IMR-90 (cell line): ENCODE data around the gene DRC7. TPM values are rescaled to one million over a fixed set of nuclear protein-coding genes. Genes with fewer than 3 reads are reported as not detected.

Experiments
- ATAC-seq: fragments of 200-7000 bp; cut with Tn5 transposase; 2 replicates; pipeline ENCODE4 v1.9.1; 2020; ENCODE audit warnings: low read depth, mild to moderate bottlenecking, moderate library complexity
- BruUV-seq: library from RNA; stranded (reverse); fragments of 400-500 nt; replicated peaks from 2 replicates; lab custom pipeline; 2021; lab: Mats Ljungman, UMichigan
- CTCF ChIA-PET: fragments of 300-600 bp; formaldehyde crosslinking; extraction: SDS; loops from one replicate; lab custom pipeline; 2021; ENCODE audit warnings: antibody characterized with exemption; lab: Yijun Ruan, JAX
- POLR2A ChIA-PET: fragments of 300-600 bp; sonication (Branson Sonifier 250); formaldehyde crosslinking; loops from one replicate; lab custom pipeline; 2022; ENCODE audit warnings: antibody characterized with exemption; ENCODE audit not compliant: unreplicated experiment; lab: Charles Lee
- DNase-seq: peaks from one replicate; pipeline ENCODE4 v3.0.0; 2013
- H2AFZ ChIP-seq: replicated peaks from 2 replicates; pipeline ENCODE3; 2013; ENCODE audit warnings: low read length, mild to moderate bottlenecking; ENCODE audit not compliant: poor library complexity
- H2AK5ac ChIP-seq: 2 replicates; pipeline ENCODE4 v1.6.1; 2013; ENCODE audit warnings: low read depth, low read length, inconsistent platforms
- H2AK9ac ChIP-seq: replicated peaks from 2 replicates; pipeline ENCODE3; 2013; ENCODE audit warnings: mild to moderate bottlenecking, low read depth, low read length, moderate library complexity; ENCODE audit not compliant: poor library complexity
- H2BK120ac ChIP-seq: 2 replicates; pipeline ENCODE4 v1.6.1; 2013; ENCODE audit warnings: low read depth, low read length, inconsistent platforms
- H2BK15ac ChIP-seq: 3 replicates; pipeline ENCODE4 v1.6.1; 2013; ENCODE audit warnings: low read depth, low read length, inconsistent platforms
- H2BK20ac ChIP-seq: 2 replicates; pipeline ENCODE4 v1.6.1; 2013; ENCODE audit warnings: low read depth, mild to moderate bottlenecking, inconsistent platforms, low read length, moderate library complexity
- H2BK5ac ChIP-seq: 2 replicates; pipeline ENCODE4 v1.6.1; 2013; ENCODE audit warnings: mild to moderate bottlenecking, low read depth, low read length, inconsistent platforms; ENCODE audit not compliant: poor library complexity, severe bottlenecking
- H3K14ac ChIP-seq: replicated peaks from 2 replicates; pipeline ENCODE4 v1.6.1; 2013; ENCODE audit warnings: low read depth, low read length, inconsistent platforms
- H3K18ac ChIP-seq: 2 replicates; pipeline ENCODE4 v1.6.1; 2013; ENCODE audit warnings: low read depth, low read length, control low read depth
- H3K23ac ChIP-seq: 2 replicates; pipeline ENCODE4 v1.6.1; 2013; ENCODE audit warnings: low read depth, low read length, inconsistent platforms
- H3K27ac ChIP-seq: 2 replicates; pipeline ENCODE4 v1.5.1; 2013; ENCODE audit warnings: mild to moderate bottlenecking, control low read depth, low read length; ENCODE audit not compliant: insufficient read depth
- H3K27me3 ChIP-seq: 2 replicates; pipeline ENCODE4 v1.6.1; 2013; ENCODE audit warnings: low read length; ENCODE audit not compliant: control insufficient read depth, insufficient read depth
- H3K36me3 ChIP-seq: 2 replicates; pipeline ENCODE4 v1.6.1; 2013; ENCODE audit warnings: low read length, mixed read lengths; ENCODE audit not compliant: control insufficient read depth, insufficient read depth
- H3K4ac ChIP-seq: 2 replicates; pipeline ENCODE4 v1.6.1; 2013; ENCODE audit warnings: low read depth, low read length, inconsistent platforms
- H3K4me1 ChIP-seq: 2 replicates; pipeline ENCODE4 v1.6.1; 2013; ENCODE audit warnings: low read length, mixed read lengths; ENCODE audit not compliant: control insufficient read depth, insufficient read depth
- H3K4me2 ChIP-seq: 2 replicates; pipeline ENCODE4 v1.6.1; 2013; ENCODE audit warnings: low read depth, mild to moderate bottlenecking, control low read depth, low read length, moderate library complexity
- H3K4me3 ChIP-seq: 2 replicates; pipeline ENCODE4 v1.5.1; 2013; ENCODE audit warnings: low read depth, mild to moderate bottlenecking, control low read depth, low read length, moderate library complexity; ENCODE audit not compliant: insufficient read depth
- H3K56ac ChIP-seq: 2 replicates; pipeline ENCODE4 v1.6.1; 2013; ENCODE audit warnings: low read length, inconsistent platforms; ENCODE audit not compliant: insufficient read depth; ENCODE audit errors: extremely low read depth
- H3K79me1 ChIP-seq, 2 experiments: 2 replicates each; pipeline ENCODE4 v1.6.1; 2013; ENCODE audit warnings: low read length in 2 of 2, inconsistent platforms in 1 of 2, low read depth in 1 of 2
- H3K9ac ChIP-seq: 2 replicates; pipeline ENCODE4 v1.6.1; 2013; ENCODE audit warnings: low read depth, low read length, control low read depth
- H3K9me1 ChIP-seq: 2 replicates; pipeline ENCODE4 v1.6.1; 2013; ENCODE audit warnings: low read length, inconsistent platforms; ENCODE audit not compliant: insufficient read depth
- H3K9me3 ChIP-seq: 2 replicates; pipeline ENCODE4 v1.6.1; 2013; ENCODE audit warnings: low read length; ENCODE audit not compliant: control insufficient read depth, insufficient read depth
- H4K20me1 ChIP-seq: 2 replicates; pipeline ENCODE4 v1.6.1; 2013; ENCODE audit warnings: low read length, inconsistent platforms; ENCODE audit not compliant: insufficient read depth
- H4K5ac ChIP-seq: 2 replicates; pipeline ENCODE4 v1.6.1; 2013; ENCODE audit warnings: mild to moderate bottlenecking, low read depth, low read length, control low read depth
- H4K8ac ChIP-seq, 2 experiments: 2 replicates each; pipeline ENCODE4 v1.6.1; 2013; ENCODE audit warnings: low read depth in 2 of 2, low read length in 2 of 2, control low read depth in 1 of 2, inconsistent platforms in 1 of 2
- H4K91ac ChIP-seq: 2 replicates; pipeline ENCODE4 v1.6.1; 2013; ENCODE audit warnings: low read depth, low read length, inconsistent platforms; ENCODE audit not compliant: insufficient read depth
- BHLHE40 ChIP-seq: fragments of 150-350 bp; IDR thresholded peaks from 2 replicates; pipeline ENCODE4 v1.6.1; 2016; ENCODE audit warnings: mild to moderate bottlenecking, low read depth, low read length
- CHD1 ChIP-seq: IDR thresholded peaks from 2 replicates; pipeline ENCODE4 v1.6.1; 2012; ENCODE audit warnings: low read depth, low read length, improper control_type of control experiment
- ELK1 ChIP-seq: fragments of 150-350 bp; IDR thresholded peaks from 2 replicates; pipeline ENCODE4 v1.6.1; 2016; ENCODE audit warnings: low read depth, mild to moderate bottlenecking, low read length, moderate library complexity, borderline replicate concordance
- MXI1 ChIP-seq: IDR thresholded peaks from 2 replicates; pipeline ENCODE4 v1.6.1; 2012; ENCODE audit warnings: low read depth, mild to moderate bottlenecking, low read length, moderate library complexity, borderline replicate concordance
- NFE2L2 ChIP-seq: fragments of 150-350 bp; IDR thresholded peaks from 2 replicates; pipeline ENCODE4 v1.6.1; 2016; ENCODE audit warnings: low read depth, mild to moderate bottlenecking, low read length
- POLR2A ChIP-seq: IDR thresholded peaks from 2 replicates; pipeline ENCODE4 v1.6.1; 2012; ENCODE audit warnings: mild to moderate bottlenecking, low read depth, low read length
- RAD21 ChIP-seq: IDR thresholded peaks from 2 replicates; pipeline ENCODE4 v1.6.1; 2012; ENCODE audit warnings: low read length, improper control_type of control experiment
- RCOR1 ChIP-seq: IDR thresholded peaks from 2 replicates; pipeline ENCODE4 v1.6.1; 2012; ENCODE audit warnings: mild to moderate bottlenecking, low read length, improper control_type of control experiment; ENCODE audit not compliant: insufficient replicate concordance
- WGBS, 2 experiments: methylation state at CpG; one replicate each; pipeline versions ENCODE4 v1.1.5 to v1.1.7; 2013; ENCODE audit warnings: missing lambda C conversion rate in 2 of 2; ENCODE audit not compliant: insufficient read length in 1 of 2; ENCODE audit errors: extremely low coverage in 2 of 2; 5-methylcytosine and 5-hydroxymethylcytosine counted together
- dilution Hi-C: fragments of 300-500 bp; cut with HindIII; formaldehyde crosslinking; loops from one replicate; pipeline ENCODE4 v1.14.3; 2018; ENCODE audit warnings: low sequenced_read_pairs; ENCODE audit not compliant: unreplicated experiment
- in situ Hi-C: fragments of 300-500 bp; cut with MboI; formaldehyde crosslinking; loops from 3 replicates; pipeline ENCODE4 v1.14.3; 2019; ENCODE audit warnings: low sequenced_read_pairs, inconsistent platforms, mixed read lengths
- intact Hi-C: fragments of 100-400 bp; cut with micrococcal nuclease; formaldehyde crosslinking; loops from 2 replicates; pipeline ENCODE4 v1.10.0; 2022
- polyA plus RNA-seq, 3 experiments: library from polyadenylated mRNA; depleted of rRNA; stranded (reverse); fragments of >200 nt; gene quantifications; 2 replicates each; pipeline ENCODE4 v1.2.3, GENCODE V29; 2012; ENCODE audit warnings: low replicate concordance in 1 of 3
- total RNA-seq: library from RNA; depleted of rRNA; stranded (reverse); fragments of >200 nt; gene quantifications from 2 replicates; pipeline ENCODE4 v1.2.3, GENCODE V29; 2012

The DRC7 gene
- total and polyA plus RNA-seq, 2 of the 4 experiments (the other 2 are of a cell fraction), result not detected

DNA sequence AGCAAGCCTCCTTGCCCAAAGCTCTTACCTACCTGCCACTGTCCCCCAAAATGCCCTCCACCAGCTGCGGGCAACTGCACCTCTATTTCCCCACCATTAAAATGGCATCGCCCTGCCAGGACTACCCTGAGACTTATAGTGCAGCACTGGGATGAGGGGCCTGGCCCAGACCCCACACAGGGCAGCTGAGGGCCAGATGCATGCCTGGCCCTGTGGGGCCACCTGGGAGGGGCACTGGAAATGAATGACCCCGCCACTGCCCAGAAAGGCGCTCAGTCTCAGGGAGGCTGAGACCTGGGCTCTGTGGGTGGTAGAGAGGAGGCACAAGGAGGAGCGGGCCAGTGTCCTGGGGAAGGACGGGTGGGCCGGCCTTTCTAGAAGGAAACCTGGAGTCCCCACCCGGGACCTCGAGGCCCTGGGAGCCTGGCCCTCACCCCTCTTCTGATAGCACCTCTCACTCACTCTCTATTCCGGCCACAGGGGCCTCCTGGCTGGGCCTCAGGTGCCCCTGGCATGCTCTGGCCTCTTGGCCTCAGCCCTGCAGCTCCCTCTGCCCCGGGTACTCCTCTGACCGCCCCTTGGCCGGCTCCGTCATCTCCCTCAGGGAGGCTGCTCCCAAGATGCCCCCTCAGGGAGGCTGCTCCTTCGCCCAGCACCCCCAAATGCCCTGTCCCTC is 67.9 kb downstream of the DRC7 start:
- H4K5ac ChIP-seq, result no peak overlapping the region

More for the DNA sequence above, 67.9 kb downstream of the DRC7 start:
- Histone ChIP-seq H2BK20ac (no peak overlapping the region), H3K23ac (no peak overlapping the region), H4K8ac (no peak overlapping the region), H4K20me1 (peaks cover 3% of the 10 kb centered on the region; the same call in 1 of the 2 replicates), H2BK120ac (no peak overlapping the region; the same call in 1 of the 2 replicates), H3K9me3 (no peaks in the 10 kb centered on the region), H3K56ac (no peak overlapping the region), H3K27me3 (no peaks in the 10 kb centered on the region), H3K79me1 (peaks cover 5 to 25% of the 10 kb centered on the region in 2 experiments; a peak in 3 of 4 replicates), H2BK15ac (no peak overlapping the region), H2AK5ac (peak overlapping the region; percentile 24; the same call in 1 of the 2 replicates), H3K4me2 (no peak overlapping the region), H2AK9ac (no peak overlapping the region), H2AFZ (peak overlapping the region; percentile 32), H3K4me1 (peaks cover 7% of the 10 kb centered on the region), H3K27ac (no peak overlapping the region), H3K4ac (no peak overlapping the region), H3K4me3 (no peak overlapping the region), H4K91ac (no peak overlapping the region), H2BK5ac (no peak overlapping the region), H3K18ac (no peak overlapping the region), H3K14ac (no peak overlapping the region), H3K9ac (no peak overlapping the region), H3K9me1 (peaks cover 4% of the 10 kb centered on the region), H3K36me3 (peaks cover 64% of the 10 kb centered on the region)
- in situ Hi-C loops (no loop called here), intact Hi-C loops (no loop called here), dilution Hi-C loops (no loop called here)
- ChIA-PET CTCF (no interaction called here), POLR2A (no interaction called here)
- no peak for DNase-seq
- WGBS, 2 experiments, result 73% methylated on average over 7 of the region's 15 CpGs; no CpG with 5 or more reads in 1 of the 2 experiments
- no TSS peak for BruUV-seq
- no peak for ATAC-seq
- TF ChIP-seq ELK1 (no peak), CHD1 (no peak), BHLHE40 (no peak), MXI1 (no peak), POLR2A (no peak), RAD21 (no peak), NFE2L2 (no peak), RCOR1 (no peak)
